ENCODE results near the gene TENT5A.

GRCh38 chr6:81785377-81785776, 32.9 kb upstream of the TENT5A start:
- no peak for TF ChIP-seq CTCF (IDR thresholded peaks at IDR 0.05)
- TF ChIP-seq POLR2A (IDR thresholded peaks at IDR 0.05), result no peak
- TF ChIP-seq EP300 (IDR thresholded peaks at IDR 0.05; ENCODE audit: low read depth), result no peak
